Upper lobe of left lung (tissue), 6 donors: ENCODE measurements around the gene AP1S2. TPM values are rescaled to one million over a fixed set of nuclear protein-coding genes. Genes with fewer than 3 reads are reported as not detected.

ENCODE experiments used
- ATAC-seq, 2 donors: fragments of 200-7000 bp; cut with Tn5 transposase; one replicate each; pipeline ENCODE4 v1.9.1; 2022; ENCODE audit warnings: mild to moderate bottlenecking in 2 of 2, moderate library complexity in 2 of 2; ENCODE audit not compliant: low FRiP score in 2 of 2
- DNase-seq, 2 donors: peaks; one replicate each; pipeline ENCODE4 v3.0.0-alpha.2; 2019 to 2020
- H3K27ac ChIP-seq, 4 donors: fragments of 200-600 bp; sonication (generic); one replicate each; pipeline ENCODE4 v1.5.1; 2016 to 2019
- H3K27me3 ChIP-seq, 4 donors: fragments of 200-600 bp; sonication (generic); one replicate each; pipeline ENCODE4 v1.5.1; 2017 to 2019
- H3K36me3 ChIP-seq, 4 donors: fragments of 200-600 bp; sonication (generic); one replicate each; pipeline ENCODE4 v1.5.1; 2016 to 2019
- H3K4me1 ChIP-seq, 4 donors: fragments of 200-600 bp; sonication (generic); one replicate each; pipeline ENCODE4 v1.5.1; 2018 to 2019
- H3K4me3 ChIP-seq, 4 donors: fragments of 200-600 bp; sonication (generic); one replicate each; pipeline ENCODE4 v1.5.1; 2017 to 2019; ENCODE audit warnings: mild to moderate bottlenecking in 2 of 4, moderate library complexity in 1 of 4
- H3K9me3 ChIP-seq, 4 donors: fragments of 200-600 bp; sonication (generic); one replicate each; pipeline ENCODE4 v1.5.1; 2018 to 2019
- EP300 ChIP-seq, 4 donors: sonication (generic); formaldehyde crosslinking; IDR thresholded peaks; one replicate each; pipeline ENCODE4 v1.5.1; 2017; ENCODE audit warnings: antibody characterized with exemption in 4 of 4, control low read depth in 2 of 4
- POLR2A ChIP-seq, 4 donors: fragments of 450-650 bp; IDR thresholded peaks; one replicate each; pipeline ENCODE4 v1.5.1; 2016 to 2017; ENCODE audit warnings: antibody characterized with exemption in 4 of 4, mild to moderate bottlenecking in 2 of 4
- POLR2AphosphoS5 ChIP-seq, 2 donors: sonication (generic); formaldehyde crosslinking; IDR thresholded peaks; one replicate each; pipeline ENCODE4 v1.5.1; 2017; ENCODE audit warnings: antibody characterized with exemption in 2 of 2
- WGBS, 2 donors: methylation state at CpG; one replicate each; pipeline ENCODE4 v1.1.5; 2017 to 2018; 5-methylcytosine and 5-hydroxymethylcytosine counted together
- total RNA-seq, 6 donors: library from RNA; depleted of rRNA in 4 of 6; stranded (reverse); fragments of >200 nt in 4 of 6; gene quantifications; one replicate each; pipeline versions ENCODE4 v1.1.0 to v1.2.1, GENCODE V29; 2016 to 2021
- TF ChIP-seq, protein P1 (sequence below), 6 experiments: fragments of 450-650 bp in 4 of 6; fragments of 200-600 bp in 2 of 6; sonication (generic) in 2 of 6; IDR thresholded peaks; one replicate each; pipeline ENCODE4 v1.5.1; 2016 to 2019; ENCODE audit warnings: antibody characterized with exemption in 6 of 6
- donor health status: DM: no; HTN: no; CAD: no; lungs with moderate emphysema.
- donor health status: DM: no; HTN: yes; CAD: no; lungs with severe emphysema.

Gene AP1S2
- total RNA-seq, 6 donors from 2014 or later = 12.7 to 51.7 (median 30.6) TPM

DNA sequence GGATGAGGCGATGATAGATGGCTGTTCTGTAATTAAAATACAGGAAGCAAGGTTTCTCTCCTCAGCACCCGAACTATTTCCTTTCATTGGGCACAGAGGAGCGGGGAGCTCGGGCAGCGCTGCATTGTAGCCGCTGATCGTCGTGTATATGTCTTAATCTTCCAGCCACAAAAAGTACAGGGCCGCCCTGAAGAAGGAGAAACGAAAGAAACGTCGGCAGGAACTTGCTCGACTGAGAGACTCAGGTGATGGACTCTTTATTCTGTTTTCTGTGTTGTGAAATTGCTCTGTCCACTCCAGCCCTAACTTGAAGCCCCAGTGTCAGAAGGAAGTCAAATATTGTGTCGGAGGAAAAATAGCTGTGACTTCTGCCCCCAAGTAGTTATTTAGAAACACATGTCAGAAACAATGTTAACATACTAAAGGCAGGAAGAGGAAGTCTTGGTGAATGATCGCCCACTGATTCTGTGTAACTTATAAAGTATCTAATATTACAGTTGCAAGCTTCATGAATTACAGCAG lies 63.8 kb downstream of the AP1S2 start:
- ATAC-seq = peak in 1 of 2 donors; percentile 42
- peaks cover 0 to 22% (median 9%) of the 10 kb centered on the region in 4 donors for H3K4me1 ChIP-seq
- H3K27ac ChIP-seq = peak overlapping the region; percentile 79 to 90 (median 84)
- no peak for TF ChIP-seq EP300 (IDR thresholded peaks at IDR 0.05)
- TF ChIP-seq POLR2A (IDR thresholded peaks at IDR 0.05) = no peak
- TF ChIP-seq, protein P1, sequence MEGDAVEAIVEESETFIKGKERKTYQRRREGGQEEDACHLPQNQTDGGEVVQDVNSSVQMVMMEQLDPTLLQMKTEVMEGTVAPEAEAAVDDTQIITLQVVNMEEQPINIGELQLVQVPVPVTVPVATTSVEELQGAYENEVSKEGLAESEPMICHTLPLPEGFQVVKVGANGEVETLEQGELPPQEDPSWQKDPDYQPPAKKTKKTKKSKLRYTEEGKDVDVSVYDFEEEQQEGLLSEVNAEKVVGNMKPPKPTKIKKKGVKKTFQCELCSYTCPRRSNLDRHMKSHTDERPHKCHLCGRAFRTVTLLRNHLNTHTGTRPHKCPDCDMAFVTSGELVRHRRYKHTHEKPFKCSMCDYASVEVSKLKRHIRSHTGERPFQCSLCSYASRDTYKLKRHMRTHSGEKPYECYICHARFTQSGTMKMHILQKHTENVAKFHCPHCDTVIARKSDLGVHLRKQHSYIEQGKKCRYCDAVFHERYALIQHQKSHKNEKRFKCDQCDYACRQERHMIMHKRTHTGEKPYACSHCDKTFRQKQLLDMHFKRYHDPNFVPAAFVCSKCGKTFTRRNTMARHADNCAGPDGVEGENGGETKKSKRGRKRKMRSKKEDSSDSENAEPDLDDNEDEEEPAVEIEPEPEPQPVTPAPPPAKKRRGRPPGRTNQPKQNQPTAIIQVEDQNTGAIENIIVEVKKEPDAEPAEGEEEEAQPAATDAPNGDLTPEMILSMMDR (IDR thresholded peaks at IDR 0.05) = no peak
- no peak for TF ChIP-seq POLR2AphosphoS5 (IDR thresholded peaks at IDR 0.05)
- no peak for DNase-seq
- H3K36me3 ChIP-seq = peaks cover 0 to 16% (median 0%) of the 10 kb centered on the region in 4 donors
- no peaks in the 10 kb centered on the region for H3K9me3 ChIP-seq
- 0% methylated on average over 13 to 15 of the region's 15 CpGs for WGBS, 2 donors
- peak overlapping the region; percentile 36 to 78 (median 64) for H3K4me3 ChIP-seq
- no peaks in the 10 kb centered on the region for H3K27me3 ChIP-seq

DNA sequence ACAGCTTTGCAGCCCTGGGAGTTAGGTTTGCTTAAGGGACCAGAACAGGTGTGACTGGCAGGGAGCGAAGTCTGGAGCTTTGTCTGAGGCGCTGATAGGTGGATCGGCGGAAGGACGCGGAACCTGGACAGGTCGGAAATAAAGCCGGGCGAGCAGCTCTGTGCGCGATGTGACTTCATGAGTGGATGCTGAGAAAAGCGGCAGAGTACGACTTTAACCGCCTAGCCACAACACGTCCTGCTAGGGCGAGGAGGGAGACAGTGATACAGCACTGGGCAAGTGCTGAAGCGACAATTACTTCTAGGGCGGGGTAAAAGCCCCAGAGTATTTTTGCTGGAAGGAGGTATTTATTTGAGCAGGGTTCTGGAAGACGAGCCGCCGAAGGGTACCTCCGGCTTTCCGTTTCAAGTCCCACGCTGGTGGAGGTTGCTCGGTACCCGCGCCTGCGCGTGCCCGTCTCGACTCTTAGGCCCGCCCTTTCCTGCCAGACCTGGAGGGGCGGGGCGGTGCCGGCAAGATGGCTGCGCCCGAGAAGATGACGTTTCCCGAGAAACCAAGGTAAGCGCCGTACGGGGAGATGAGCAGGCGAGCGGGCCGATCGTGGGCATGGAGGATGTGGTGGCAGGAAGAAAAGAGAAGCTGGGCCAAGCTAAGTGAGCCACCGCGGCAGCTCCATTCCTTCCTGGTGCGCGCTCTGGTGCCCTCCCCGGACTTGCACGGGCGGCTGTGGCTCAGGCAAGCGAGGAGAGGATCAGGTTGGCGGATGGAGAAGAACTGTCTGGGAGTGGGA lies 64.4 kb downstream of the AP1S2 start, which contains the start of gene ZRSR2:
Gene ZRSR2, plus strand, starts transcription at position 506 of the 790 bp plus-strand sequence. Its CDS starts 12 bp downstream, at position 518.
- TF ChIP-seq EP300 (IDR thresholded peaks at IDR 0.05) (no peak), POLR2A (IDR thresholded peaks at IDR 0.05) (peak in 3 of 4 donors; percentile 36 to 81 (median 46)), POLR2AphosphoS5 (IDR thresholded peaks at IDR 0.05) (peak; percentile 75 to 84)
- TF ChIP-seq, protein P1 (IDR thresholded peaks at IDR 0.05) = no peak
- WGBS, 2 donors = 0% methylated on average over 6 to 55 of the region's 55 CpGs
- H3K9me3 ChIP-seq = no peaks in the 10 kb centered on the region
- DNase-seq (peak; percentile 95), ATAC-seq (peak; percentile 96 to 98)
- peaks cover 0 to 22% (median 9%) of the 10 kb centered on the region in 4 donors for H3K4me1 ChIP-seq
- H3K27me3 ChIP-seq = no peaks in the 10 kb centered on the region
- H3K36me3 ChIP-seq = peaks cover 0 to 12% (median 0%) of the 10 kb centered on the region in 4 donors
- peak within 1 kb of the TSS; percentile 79 to 90 (median 84) for H3K27ac ChIP-seq
- H3K4me3 ChIP-seq = peak within 1 kb of the TSS; percentile 36 to 78 (median 64)

DNA sequence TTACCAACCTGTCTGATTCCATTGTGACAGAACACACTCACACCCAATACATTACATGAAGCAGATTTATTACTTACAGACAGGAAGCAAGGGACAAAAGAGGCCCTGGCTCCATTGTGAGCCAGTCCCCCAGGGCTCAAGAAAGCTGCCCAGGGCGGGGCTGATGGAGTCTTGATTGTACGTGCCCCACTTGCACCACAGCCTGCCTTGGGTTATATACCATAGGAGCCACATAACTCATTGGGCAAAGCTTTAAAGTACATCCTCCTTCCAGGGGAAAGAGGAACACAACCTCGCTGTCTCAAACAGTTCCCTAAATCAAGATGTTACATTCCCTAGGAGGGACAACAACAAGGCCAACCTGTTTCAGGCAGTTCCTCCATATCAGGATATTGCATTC lies 67.7 kb downstream of the AP1S2 start:
- Histone ChIP-seq H3K4me1 (peaks cover 0 to 15% (median 4%) of the 10 kb centered on the region in 4 donors), H3K4me3 (no peak overlapping the region), H3K27me3 (no peaks in the 10 kb centered on the region), H3K9me3 (no peaks in the 10 kb centered on the region), H3K27ac (peak overlapping the region in 1 of 4 donors; percentile 26), H3K36me3 (peaks cover 0 to 19% (median 2%) of the 10 kb centered on the region in 4 donors)
- no peak for ATAC-seq
- DNase-seq = peak in 1 of 2 donors; percentile 24
- TF ChIP-seq POLR2A (IDR thresholded peaks at IDR 0.05) (no peak), POLR2AphosphoS5 (IDR thresholded peaks at IDR 0.05) (no peak), EP300 (IDR thresholded peaks at IDR 0.05) (no peak)
- TF ChIP-seq, protein P1 (IDR thresholded peaks at IDR 0.05) = no peak
- WGBS, 2 donors = 71 to 100% methylated on average over 1 to 3 of the region's 3 CpGs

DNA sequence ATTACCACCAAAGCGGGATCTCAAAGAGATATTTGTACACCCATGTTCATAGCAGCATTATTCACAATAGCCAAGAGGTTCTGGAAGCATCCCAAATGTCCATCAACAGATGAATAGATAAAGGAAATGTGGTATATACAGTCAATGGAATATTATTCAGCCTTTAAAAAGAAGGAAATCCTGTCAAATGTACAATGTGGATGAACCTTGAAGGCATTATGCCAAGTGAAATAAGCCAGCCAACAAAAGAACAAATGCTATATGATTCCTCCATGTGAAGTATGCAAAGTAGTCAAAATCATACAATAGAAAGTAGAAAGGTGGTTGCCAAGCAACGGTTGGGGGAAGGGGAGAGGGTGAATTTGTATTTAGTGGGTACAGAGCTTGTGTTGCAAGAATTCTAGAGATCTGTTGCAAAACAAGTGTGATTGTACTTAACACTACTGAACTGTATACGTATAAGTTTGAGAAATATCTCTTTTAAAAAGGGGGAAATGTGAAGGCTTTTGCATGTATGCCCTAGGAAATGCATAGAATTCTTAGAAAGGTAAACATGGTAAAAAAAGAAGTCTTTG lies 69.3 kb downstream of the AP1S2 start:
- TF ChIP-seq POLR2A (IDR thresholded peaks at IDR 0.05) (no peak), EP300 (IDR thresholded peaks at IDR 0.05) (no peak), POLR2AphosphoS5 (IDR thresholded peaks at IDR 0.05) (no peak)
- TF ChIP-seq, protein P1 (IDR thresholded peaks at IDR 0.05) = no peak
- Histone ChIP-seq H3K4me3 (no peak overlapping the region), H3K27me3 (no peaks in the 10 kb centered on the region), H3K4me1 (peaks cover 0 to 9% (median 2%) of the 10 kb centered on the region in 4 donors), H3K36me3 (peaks cover 0 to 30% (median 7%) of the 10 kb centered on the region in 4 donors), H3K27ac (no peak overlapping the region), H3K9me3 (no peaks in the 10 kb centered on the region)
- ATAC-seq (no peak), DNase-seq (no peak)
- WGBS, 2 donors = 77 to 78% methylated on average over 3 of the region's 3 CpGs
